Measurements from ENCODE around the gene NTRK1.

NTRK1 gene

GRCh38 chr1:156876281-156876680 lies 15.6 kb downstream of the NTRK1 start:
- no peak for DNase-seq (ENCODE audit: low read depth)
- H3K4me3 ChIP-seq (ENCODE audit: low read depth, low read length): no peak overlapping the region
- no peak for TF ChIP-seq CTCF (IDR thresholded peaks at IDR 0.05; ENCODE audit: control insufficient read depth, extremely low read depth, insufficient read depth)

GRCh38 chr1:156877433-156878170 lies 16.9 kb downstream of the NTRK1 start:
- no peak for DNase-seq (ENCODE audit: low read depth)
- TF ChIP-seq CTCF (IDR thresholded peaks at IDR 0.05; ENCODE audit: control insufficient read depth, extremely low read depth, insufficient read depth): no peak
- no peak overlapping the region for H3K4me3 ChIP-seq (ENCODE audit: low read depth, low read length)

GRCh38 chr1:156879876-156880275 lies 19.2 kb downstream of the NTRK1 start:
- no peak overlapping the region for H3K4me3 ChIP-seq (ENCODE audit: low read depth, low read length)
- TF ChIP-seq CTCF (IDR thresholded peaks at IDR 0.05; ENCODE audit: control insufficient read depth, extremely low read depth, insufficient read depth): no peak
- no peak for DNase-seq (ENCODE audit: low read depth)

GRCh38 chr1:156880473-156880872 lies 19.8 kb downstream of the NTRK1 start:
- H3K4me3 ChIP-seq (ENCODE audit: low read depth, low read length): no peak overlapping the region
- no peak for DNase-seq (ENCODE audit: low read depth)
- no peak for TF ChIP-seq CTCF (IDR thresholded peaks at IDR 0.05; ENCODE audit: control insufficient read depth, extremely low read depth, insufficient read depth)

- no peak for DNase-seq (ENCODE audit: low read depth)
- no peak overlapping the region for H3K4me3 ChIP-seq (ENCODE audit: low read depth, low read length)
- no peak for TF ChIP-seq CTCF (IDR thresholded peaks at IDR 0.05; ENCODE audit: control insufficient read depth, extremely low read depth, insufficient read depth)
Observed at GRCh38 chr1:156881101-156881500, 20.4 kb downstream of the NTRK1 start.

- H3K4me3 ChIP-seq (ENCODE audit: low read depth, low read length): no peak overlapping the region
- no peak for DNase-seq (ENCODE audit: low read depth)
- no peak for TF ChIP-seq CTCF (IDR thresholded peaks at IDR 0.05; ENCODE audit: control insufficient read depth, extremely low read depth, insufficient read depth)
Observed at GRCh38 chr1:156881663-156882062, 21.0 kb downstream of the NTRK1 start.

- TF ChIP-seq CTCF (IDR thresholded peaks at IDR 0.05; ENCODE audit: control insufficient read depth, extremely low read depth, insufficient read depth): no peak
- no peak overlapping the region for H3K4me3 ChIP-seq (ENCODE audit: low read depth, low read length)
- no peak for DNase-seq (ENCODE audit: low read depth)
Observed at GRCh38 chr1:156882543-156882942, 21.9 kb downstream of the NTRK1 start.
